ENCODE data around the gene MLLT1. TPM values are rescaled to one million over a fixed set of nuclear protein-coding genes. Genes with fewer than 3 reads are reported as not detected.

MLLT1 gene
- total and polyA plus RNA-seq, 2 of the 8 experiments (the other 6 are each of a cell fraction or from before 2014, with no cell fraction given), result 18.8 to 45.1 TPM

DNA sequence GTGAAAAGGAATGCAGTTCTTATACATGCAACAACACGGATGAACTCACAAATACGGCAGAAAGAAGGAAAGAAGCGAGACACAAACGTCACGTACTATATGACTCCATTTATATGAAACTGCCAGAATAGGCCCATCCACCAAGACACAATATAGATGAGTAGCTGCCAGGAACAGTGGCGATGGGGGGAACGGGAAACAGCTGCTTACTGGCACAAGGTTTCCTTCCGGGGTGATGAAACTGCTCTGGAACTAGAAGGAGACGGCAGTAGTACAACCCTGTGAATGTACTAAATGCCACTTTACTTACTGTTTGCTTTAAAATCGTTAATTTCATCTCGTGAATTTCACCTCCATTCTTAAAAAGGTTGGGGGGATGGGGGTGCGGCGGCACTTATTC, 28.9 kb downstream of the MLLT1 start:
- Histone ChIP-seq H3K4me3 (ENCODE audit: extremely low read depth in 1 of 4, insufficient read depth in 2 of 4, low read depth in 3 of 4, low read length in 4 of 4) (no peak overlapping the region), H3K79me2 (ENCODE audit: control insufficient read depth in 1 of 2, insufficient read depth in 2 of 2, low read length in 2 of 2) (peaks cover 3 to 86% of the 10 kb centered on the region in 2 experiments), H3K18ac (ENCODE audit: extremely low read depth, low read length) (no peak overlapping the region), H3K27me3 (replicated peaks in 1 of 4; ENCODE audit: control insufficient read depth in 3 of 4, extremely low read depth in 1 of 4, insufficient read depth in 3 of 4, low read length in 3 of 4) (no peaks in the 10 kb centered on the region), H4K5ac (ENCODE audit: insufficient read length, low read depth, low read length) (no peak overlapping the region), H2BK12ac (ENCODE audit: low read depth, low read length) (no peak overlapping the region), H3K27ac (ENCODE audit: low read depth, low read length) (no peak overlapping the region), H2BK15ac (ENCODE audit: low read length) (no peak overlapping the region), H3K4me1 (replicated peaks in 1 of 4; ENCODE audit: control insufficient read depth in 3 of 4, insufficient read depth in 4 of 4, low read length in 3 of 4) (peaks cover 0 to 1% (median 0%) of the 10 kb centered on the region in 4 experiments; a peak in 2 of 7 replicates), H3K56ac (replicated peaks; ENCODE audit: insufficient read length, low read depth, low read length) (no peak overlapping the region), H2BK120ac (replicated peaks; ENCODE audit: low read depth, low read length) (no peak overlapping the region), H2BK5ac (ENCODE audit: low read depth, low read length) (no peak overlapping the region), H3K23ac (ENCODE audit: insufficient read length) (no peak overlapping the region), H3K23me2 (ENCODE audit: low read depth, low read length) (no peaks in the 10 kb centered on the region), H3K4ac (replicated peaks; ENCODE audit: insufficient read length, low read depth, low read length) (no peak overlapping the region), H4K8ac (ENCODE audit: extremely low read depth, insufficient read depth, low read length) (no peak overlapping the region), H3K36me3 (ENCODE audit: control insufficient read depth in 2 of 4, insufficient read depth in 4 of 4, low read length in 3 of 4) (peaks cover 0 to 11% (median 4%) of the 10 kb centered on the region in 4 experiments; a peak in 3 of 8 replicates), H3K14ac (ENCODE audit: insufficient read length) (no peak overlapping the region), H2BK20ac (ENCODE audit: low read length) (no peak overlapping the region), H3K79me1 (ENCODE audit: low read depth, low read length) (peaks cover 5% of the 10 kb centered on the region), H3K4me2 (ENCODE audit: insufficient read depth in 1 of 2, low read depth in 2 of 2, low read length in 2 of 2) (no peak overlapping the region), H3K9ac (replicated peaks in 1 of 4; ENCODE audit: extremely low read depth in 1 of 4, low read depth in 3 of 4, low read length in 3 of 4) (no peak overlapping the region), H4K91ac (replicated peaks; ENCODE audit: insufficient read length, low read length) (no peak overlapping the region), H3K9me3 (ENCODE audit: insufficient read depth in 2 of 2, low read depth in 1 of 2, low read length in 1 of 2) (peaks cover 7 to 15% of the 10 kb centered on the region in 2 experiments; a peak in 3 of 4 replicates), H4K20me1 (replicated peaks in 1 of 2; ENCODE audit: control insufficient read depth in 1 of 2, insufficient read depth in 2 of 2, low read length in 2 of 2) (peaks cover 0 to 13% of the 10 kb centered on the region in 2 experiments), H2AK5ac (ENCODE audit: low read depth, low read length) (no peak overlapping the region), H2AFZ (ENCODE audit: low read length) (no peak overlapping the region)
- no peak for TF ChIP-seq KDM5A (IDR thresholded peaks at IDR 0.05; ENCODE audit: low read length)
- no peak for TF ChIP-seq CBX8 (IDR thresholded peaks at IDR 0.05; ENCODE audit: borderline replicate concordance, low read depth, low read length)
- TF ChIP-seq EZH2 (IDR thresholded peaks at IDR 0.05; ENCODE audit: low read depth, low read length, severe bottlenecking), result no peak
- TF ChIP-seq BRCA1 (IDR thresholded peaks at IDR 0.05; ENCODE audit: low read depth, low read length), result no peak
- FAIRE-seq, result no peak
- ChIA-PET POLR2A (ENCODE audit: partially characterized antibody) (no interaction called here), CTCF (ENCODE audit: partially characterized antibody) (interaction anchor here (0.9 to 2.6 kb wide), 2 partner anchors 10 to 152 kb away, joined by 3 to 14 read pairs; no protein-coding TSS in a partner anchor)
- 90% methylated on average over 13 of the region's 13 CpGs; no CpG with 5 or more reads in 1 of the 2 experiments for WGBS, 2 experiments (ENCODE audit: extremely low coverage in 1 of 2, insufficient coverage in 1 of 2, insufficient read length in 1 of 2, insufficient replicate concordance in 2 of 2, low coverage in 1 of 2, low lambda C conversion rate in 2 of 2, missing lambda C conversion rate in 1 of 2)
- DNase-seq (ENCODE audit: low read depth in 1 of 2, low spot score in 2 of 2), result no peak
